Inflammatory macrophage treated with lipopolysaccharide for 1 hour (primary cell): Measurements from ENCODE around the gene IQCN.

Experiments used
- DNase-seq, 2 donors: peaks; one replicate each; pipeline ENCODE4 v3.0.0-alpha.2; 2020 to 2022

IQCN gene

DNA sequence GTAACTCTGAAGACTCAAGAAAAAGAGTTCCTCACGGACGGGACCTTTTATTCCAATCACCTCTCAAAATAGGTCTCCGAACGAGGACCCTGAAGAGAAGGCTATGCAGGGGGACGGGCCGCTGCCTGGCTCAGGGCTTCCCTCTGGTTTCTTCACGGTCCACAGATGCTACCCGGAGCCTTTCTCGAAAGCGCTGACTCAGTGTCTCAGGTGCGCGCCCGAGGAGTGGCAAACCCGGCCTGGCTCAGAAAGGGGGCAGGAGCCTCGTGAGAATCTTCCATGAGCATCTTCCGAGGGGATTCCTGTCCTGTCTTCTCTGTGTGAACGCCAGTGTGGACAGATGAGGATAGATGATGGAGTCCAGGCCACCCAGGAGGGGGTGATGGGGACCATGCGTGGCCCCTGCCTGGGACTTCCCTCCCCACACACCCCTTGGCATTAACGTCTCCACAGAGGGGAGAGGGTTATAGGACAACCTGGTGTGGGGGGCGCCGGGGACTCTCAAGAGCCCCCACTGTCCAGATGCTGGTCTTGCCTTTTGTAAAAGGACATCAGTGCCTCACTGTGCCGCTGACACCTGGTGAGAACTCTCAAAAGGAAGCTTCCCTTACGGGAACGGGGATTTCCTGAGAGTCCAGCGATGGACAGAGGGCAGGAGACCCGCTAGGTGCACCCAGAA is 32.1 kb upstream of the IQCN start:
- no peak for DNase-seq

DNA sequence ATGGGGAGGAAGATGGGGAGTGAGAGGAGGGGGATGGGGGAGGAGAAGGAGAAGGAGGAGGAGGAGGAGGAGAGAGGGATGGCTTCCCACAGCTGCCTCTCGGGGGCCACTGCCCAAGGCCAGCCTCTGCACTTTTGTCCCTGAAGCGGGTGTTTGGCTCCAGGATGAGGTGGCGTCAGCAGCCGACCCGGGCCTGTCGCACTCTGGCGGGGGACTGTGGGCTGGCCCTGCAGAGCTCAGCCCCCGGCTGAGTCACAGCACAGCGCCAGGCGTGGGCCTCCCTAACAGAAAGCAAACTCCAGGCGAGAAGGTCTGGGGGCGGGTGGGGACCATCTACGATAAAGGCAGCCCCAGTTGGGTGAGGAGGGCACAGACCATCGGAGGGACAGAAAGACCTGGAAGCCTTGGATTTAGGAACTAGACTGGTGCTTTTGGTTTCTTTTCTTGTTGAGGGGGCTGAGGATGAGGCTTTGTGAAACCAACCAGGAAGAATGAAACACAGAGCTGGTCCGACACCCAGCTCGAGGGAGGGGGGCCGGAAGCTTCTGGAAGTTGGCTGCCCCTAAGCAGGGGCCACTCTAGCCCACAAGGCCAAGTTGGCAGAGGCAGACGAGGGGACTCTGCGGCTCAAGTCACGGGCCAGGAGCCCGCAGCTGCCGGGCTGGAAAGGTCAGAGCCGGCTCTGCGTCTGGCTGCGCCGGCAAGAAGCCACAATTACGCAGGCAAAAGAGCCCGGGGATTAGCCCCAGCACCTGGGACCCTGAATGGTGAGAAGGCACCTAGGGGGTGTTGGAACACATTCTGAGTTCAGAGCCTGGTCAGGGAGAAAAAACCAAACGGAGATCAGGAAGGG is 30.4 kb upstream of the IQCN start:
- DNase-seq = peak; percentile 85 to 88

DNA sequence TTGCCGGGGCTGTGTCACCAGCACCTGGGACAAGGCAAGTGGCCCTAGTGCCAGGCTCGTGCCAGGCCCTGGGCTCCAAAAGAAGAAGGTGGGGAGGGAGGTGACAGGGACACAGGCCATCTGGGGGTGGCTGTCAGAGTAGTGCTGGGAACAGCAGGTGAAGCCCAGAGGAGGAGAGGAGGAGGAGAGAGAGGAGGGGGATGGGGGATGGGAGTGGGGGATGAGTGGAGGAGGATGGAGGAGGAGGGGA is 29.9 kb upstream of the IQCN start:
- no peak for DNase-seq

DNA sequence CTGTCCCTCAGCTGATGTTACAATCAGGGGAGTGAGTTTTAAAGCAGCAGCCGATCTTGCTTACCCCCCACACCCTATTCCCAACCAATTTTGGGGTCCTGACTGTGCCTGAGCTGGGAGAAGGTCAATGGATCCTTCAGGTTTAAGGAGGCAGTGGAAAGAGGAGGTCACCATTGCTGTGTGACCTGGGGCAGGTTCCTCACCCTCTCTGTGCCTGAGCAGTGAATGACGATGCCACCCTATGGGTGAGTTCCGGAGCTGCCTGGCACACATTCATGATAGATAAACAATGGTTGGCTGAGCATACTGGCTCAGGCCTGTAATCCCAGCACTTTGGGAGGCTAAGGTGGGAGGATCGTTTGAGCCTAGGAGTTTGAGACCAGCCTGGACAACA is 27.5 kb upstream of the IQCN start:
- DNase-seq = no peak

DNA sequence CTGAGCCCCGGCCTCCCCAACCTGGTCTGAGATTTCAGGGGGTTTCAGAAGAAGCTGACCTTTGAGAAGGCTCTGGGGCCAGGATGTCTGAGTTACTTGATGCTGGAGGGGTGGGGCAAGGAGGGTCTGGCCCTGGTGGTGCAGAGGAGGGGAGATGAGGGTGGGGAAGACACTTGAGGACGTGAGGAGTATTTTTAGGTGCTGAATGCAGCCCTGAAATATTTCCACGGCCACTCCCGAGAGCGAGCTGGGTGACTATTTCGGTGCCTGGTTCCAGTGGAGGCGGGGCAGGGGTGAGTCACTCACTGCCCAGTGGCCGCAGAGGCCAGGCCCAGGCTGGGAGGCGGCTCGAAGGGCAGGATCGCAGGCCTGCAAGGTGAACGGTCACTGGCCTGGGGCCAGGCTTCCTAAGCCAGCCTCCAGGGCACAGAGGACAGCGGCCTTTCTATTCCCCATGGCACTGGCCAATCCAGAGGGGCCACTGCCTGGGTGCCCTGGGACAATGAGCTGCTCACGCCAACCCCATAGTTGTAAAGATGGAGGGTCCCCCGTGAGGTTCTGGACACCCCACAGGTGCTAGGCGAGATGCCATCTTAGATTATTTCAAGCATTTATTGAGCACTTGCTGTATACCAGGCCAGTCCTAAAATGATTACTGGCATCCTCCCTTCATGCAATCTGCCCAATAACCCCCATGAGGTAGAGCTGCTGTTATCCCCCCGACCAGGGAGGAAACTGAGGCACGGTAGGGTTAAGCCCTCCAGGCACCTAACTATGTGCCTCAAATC is 26.9 kb upstream of the IQCN start:
- peak; percentile 50 to 66 for DNase-seq

DNA sequence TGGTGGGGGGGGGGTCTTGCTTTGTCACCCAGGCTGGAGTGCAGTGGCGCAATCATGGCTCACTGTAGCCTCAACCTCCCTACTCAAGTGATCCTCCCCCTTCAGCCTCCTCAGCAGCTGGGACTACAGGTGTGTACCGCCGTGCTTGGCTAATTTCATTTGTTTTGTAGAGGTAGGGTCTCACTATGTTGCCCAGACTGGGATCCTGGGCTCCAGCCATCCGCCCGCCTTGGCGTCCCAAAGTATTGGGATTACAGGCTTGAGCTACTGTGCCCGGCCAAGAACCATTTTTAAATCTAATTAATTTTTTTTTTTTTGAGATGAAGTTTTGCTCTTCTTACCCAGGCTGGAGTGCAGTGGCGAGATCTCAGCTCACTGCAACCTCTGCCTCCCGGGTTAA is 25.4 kb upstream of the IQCN start:
- no peak for DNase-seq

DNA sequence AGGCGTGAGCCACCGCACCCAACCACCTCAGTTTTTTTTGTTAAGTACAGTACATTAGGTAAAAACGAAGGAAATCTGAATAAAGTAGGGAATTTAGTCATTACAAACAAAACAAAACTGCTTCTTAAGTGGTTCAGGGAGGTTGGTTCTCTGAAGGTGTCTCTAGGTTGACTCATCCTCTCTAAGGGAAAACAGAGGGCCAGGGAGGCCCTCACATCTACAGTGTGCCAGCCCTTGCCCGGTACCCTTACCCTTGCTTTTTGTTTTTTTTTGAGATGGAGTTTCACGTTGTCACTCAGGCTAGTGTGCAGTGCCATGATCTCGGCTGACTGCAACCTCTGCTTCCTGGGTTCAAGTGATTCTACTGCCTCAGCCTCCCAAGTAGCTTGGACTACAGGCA is 24.3 kb upstream of the IQCN start:
- DNase-seq = no peak

DNA sequence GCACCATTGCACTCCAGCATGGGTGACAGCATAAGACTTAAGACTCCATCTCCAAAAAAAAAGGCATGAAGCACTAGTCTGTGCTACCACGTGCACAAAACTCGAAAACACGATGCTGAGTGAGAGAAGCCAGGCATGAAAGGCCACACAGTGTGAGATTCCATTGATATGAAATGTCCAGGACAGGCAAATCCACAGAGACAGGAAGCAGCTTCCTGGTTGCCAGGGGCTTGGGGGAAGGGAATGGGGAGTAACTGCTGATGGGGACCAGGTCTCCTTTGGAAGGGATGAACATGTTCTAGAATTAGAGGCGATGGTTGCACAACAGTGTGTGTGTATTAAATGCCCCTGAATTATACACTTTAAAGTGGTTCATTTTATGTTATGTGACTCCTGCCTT is 23.1 kb upstream of the IQCN start:
- DNase-seq = no peak

DNA sequence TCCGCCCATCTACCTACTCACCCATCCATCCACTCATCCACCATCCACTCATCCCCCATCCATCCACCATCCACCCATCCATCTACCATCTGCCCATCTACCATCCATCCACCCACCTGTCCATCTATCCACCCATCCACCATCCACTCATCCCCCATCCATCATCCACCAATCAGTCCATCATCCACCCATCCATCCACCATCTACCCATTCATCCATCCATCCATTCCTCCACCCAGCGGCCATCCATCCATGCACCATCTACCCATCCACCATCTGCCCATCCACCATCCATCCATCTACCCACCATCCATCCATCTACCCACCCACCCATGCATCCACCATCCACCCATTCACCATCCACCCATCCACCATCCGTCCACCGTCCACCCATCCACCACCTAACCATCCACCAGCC is 20.8 kb upstream of the IQCN start:
- DNase-seq = no peak

DNA sequence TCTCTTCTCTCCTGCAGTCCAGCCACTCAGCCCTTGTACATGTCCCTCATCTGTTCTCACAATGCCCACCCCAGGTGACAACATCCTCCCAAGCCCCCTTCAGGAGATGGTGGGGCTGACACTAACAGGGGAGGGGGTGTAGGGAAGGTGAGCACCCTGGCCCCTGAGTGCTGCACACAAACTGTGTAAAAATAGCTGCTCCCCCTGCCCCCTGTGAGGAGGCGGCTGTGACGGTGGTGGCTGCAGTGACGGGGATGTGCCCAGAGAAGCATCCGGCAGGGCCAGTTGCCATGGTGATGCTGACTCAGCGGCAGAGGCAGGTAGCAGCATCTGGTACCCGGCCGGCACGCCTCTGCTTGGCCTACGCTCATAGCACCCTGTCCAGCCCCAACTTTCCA is 20.2 kb upstream of the IQCN start:
- no peak for DNase-seq

DNA sequence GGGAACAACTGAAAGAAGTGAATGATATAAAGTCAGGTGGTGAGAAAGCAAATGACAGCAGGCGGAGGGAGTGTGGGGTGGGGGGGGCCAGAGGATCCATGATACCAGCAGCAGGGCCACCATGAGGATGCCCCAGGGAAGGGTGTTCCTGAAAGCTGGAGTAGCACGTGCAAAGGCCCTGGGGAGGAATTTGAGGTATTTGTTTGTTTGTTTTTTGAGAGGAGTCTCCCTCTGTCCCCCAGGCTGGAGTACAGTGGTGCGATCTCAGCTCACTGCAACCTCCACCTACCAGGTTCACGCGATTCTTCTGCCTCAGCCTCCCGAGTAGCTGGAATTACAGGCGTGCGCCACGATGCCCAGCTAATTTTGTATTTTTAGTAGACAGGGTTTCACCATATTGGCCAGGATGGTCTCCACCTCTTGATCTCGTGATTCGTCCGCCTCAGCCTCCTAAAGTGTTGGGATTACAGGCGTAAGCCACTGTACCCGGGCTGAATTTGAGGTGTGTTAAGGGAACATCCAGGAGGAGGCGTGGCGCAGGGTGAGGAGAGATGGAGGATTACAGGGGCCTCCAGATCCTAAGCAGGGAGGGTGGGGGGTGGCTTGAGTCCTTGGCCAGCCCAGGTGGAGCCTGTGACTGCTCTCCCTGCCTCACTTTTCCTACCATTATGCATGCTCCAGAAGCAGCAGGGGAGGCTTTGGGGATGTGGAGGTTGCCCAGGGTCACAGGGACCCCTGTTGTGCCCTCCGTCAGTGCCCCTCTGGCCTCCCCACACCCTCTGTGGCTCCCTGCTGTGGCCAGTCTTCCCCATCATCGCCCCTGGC is 19.6 kb upstream of the IQCN start:
- no peak for DNase-seq

DNA sequence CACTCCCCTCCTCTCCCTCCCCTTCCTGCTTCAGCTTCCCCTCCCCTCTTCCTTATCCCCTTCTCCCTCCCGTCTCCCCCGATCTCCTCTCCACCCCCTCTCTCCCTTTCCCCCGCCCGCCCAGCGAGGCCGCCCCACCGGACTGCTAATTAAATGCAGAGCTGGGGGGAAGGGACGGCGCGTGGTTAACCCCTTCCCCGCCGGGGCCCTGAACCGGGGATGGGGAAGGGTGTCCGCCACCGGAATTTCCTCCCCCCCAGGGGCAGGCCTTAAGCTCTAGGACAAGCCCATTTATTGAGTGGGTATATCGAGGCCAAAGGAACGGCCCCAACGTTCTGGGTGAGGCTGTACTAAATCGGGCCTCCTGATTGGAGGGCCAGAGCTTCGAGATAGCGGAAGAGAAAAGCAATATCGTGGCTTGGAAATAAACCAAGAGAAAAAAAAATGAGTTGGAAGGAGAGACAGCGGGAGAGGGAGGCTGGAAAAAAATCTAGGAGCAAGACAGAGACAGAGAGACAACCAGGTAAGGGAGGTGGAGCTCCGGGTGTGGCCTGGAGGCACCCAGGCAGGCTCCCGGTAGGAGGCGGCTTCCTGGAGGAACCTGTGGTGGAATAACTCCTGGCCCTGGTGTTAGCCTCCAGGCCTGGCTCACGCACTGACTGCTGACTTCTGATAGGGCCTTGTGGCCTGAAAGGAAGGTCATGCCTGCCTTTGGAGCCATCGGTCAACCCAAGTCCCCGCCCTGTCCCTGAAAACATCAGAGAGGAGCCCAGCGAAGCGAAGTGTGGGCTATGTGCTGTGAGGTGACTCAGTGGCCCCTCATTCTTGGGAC is 18.8 kb upstream of the IQCN start:
- DNase-seq = peak; percentile 52 to 60

DNA sequence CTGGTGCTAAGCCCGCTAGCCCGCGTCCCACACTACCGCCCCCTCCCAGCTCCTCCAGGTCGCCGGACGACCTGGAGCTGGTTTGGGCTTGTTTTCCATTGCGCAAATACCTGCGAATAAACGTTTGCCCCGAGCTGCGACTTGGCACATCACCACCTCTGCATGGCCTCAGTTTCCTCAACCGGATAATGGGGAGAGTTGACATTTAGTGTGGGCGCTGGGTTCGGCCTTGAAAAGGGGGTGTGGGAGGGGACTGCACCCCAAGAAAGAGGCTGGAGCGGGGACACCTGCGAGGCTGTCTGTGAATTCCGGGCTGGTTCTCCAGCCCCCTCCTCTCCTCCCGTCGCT is 18.2 kb upstream of the IQCN start:
- no peak for DNase-seq

DNA sequence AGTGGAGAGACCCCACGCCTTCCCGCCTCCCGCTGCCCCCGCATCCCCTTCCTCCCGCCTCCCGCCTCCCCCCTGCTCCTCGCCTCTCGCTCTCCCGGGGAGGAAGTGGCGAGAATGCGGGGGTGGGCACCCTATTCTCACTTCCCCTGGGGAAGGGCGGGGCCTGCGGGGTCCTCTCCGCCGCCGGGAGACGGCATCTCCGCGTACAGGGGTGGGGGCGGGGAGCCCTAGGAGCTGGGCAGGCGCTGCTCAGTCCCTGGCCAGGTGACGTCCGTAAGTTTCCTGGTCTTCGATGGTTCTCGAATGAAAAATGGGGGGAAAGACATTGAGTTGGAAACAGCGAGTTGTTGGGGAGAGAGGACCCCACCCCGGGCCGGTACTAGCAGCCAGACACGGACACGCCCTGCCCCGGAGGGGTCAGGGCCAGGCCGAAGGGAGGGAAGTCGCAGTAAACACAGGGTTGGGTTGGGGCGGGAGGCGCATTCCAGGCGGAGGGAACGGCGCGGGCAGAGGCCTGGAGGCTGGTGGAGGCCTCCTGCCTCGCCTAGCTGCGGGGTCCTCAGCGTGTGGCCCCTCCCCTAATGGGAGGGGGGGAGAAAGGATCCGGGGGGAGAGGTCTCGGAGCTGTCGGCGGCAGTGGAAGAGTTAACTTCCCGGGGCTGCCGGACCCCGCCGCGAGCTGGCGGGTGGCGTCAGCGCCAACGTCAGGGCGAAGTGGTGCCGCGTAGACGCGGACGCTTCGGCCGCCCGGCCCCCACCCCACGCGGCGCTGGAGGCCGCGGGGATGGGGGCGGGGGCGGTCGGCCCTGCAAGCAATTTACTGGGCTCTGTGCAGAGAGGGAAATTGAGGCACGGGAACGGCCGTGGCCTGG is 17.6 kb upstream of the IQCN start:
- DNase-seq = peak; percentile 90 to 94

DNA sequence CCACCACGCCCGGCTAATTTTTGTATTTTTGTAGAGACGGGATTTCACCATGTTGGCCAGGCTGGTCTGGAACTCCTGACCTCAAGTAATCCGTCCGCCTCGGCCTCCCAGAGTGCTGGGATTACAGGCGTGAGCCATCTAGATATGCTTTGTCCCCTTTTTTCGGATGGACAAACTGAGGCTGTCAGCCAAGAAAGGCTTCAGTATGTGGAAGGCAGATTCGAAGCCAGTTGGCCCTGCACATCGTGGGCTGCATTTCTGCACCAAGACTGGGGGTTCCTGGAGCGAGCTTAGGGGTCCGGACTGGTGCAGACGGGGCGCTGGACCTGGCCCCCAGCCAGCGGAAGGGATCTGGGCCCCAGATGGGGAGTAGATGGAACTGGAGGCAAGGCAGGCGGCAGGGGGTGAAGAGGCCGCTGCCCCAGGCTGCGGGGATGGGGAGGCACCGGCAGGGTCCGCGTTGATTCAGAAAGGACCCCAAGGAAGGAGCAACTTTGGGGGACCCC is 16.8 kb upstream of the IQCN start:
- DNase-seq = no peak

DNA sequence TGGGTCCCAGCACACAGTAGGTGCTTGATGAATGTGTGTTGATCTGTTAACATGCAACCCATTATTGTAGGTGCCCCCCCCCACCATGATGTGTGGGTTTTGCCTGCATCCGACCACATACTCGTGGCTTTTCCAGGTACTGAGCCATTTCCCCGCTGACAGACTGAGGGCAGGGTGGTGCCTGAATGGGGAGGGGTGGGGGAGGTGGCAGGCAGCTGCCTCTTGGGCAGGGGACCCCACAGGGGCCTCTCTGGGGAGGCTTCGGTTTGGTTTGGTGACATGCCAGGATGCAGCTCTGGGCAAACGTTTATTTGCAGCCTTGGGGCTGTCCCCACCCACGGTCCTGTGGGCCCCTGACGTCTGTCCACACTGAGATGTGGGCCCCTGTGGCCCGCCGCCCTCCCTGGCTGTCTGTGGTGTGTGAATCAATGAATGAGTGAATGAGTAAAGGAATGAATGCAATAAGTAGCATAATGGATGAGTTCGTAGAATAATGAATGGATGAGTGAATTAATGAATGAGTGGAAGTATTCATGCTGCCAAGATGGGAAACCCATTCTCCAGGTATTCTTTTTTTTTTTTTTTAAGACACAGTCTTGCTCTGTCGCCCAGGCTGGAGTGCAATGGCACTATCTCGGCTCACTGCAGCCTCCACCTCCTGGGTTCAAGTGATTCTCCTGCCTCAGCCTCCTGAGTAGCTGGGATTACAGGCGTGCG is 16.2 kb upstream of the IQCN start:
- DNase-seq = peak; percentile 64 to 83

DNA sequence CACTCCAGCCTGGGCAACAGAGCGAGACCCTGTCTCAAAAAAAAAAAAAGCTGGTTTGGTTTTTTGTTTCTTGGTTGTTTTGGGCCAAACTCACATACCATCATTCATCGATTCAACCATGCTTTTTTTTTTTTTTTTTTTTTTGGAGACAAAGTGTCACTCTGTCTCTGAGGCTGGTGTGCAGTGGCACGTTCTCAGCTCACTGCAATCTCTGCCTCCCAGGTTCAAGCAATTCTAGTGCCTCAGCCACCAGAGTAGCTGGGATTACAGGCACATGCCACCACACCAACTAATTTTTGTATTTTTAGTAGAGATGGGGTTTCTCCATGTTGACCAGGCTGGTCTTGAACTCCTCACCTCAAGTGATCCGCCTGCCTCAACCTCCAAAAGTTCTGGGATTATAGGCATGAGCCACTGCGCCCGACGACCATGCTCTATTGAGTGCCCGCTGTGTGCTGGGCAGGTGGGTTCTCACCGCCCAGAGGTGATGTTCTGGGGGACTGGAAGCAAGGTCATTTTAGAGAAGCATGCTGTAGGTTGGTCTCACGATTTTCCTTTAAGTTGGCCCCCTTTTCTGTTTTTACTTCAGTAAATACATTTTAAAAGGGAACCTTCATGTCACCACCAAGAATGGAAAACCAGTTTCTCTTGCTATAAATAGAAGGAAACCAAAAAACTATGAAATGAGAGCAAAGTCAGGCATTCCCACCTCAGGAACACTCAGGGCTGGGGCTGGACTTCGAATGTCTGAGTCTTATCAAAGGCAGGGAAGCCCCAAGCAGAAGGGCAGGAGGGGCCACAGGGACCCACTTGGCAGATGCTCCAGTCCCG is 15.4 kb upstream of the IQCN start:
- peak; percentile 27 to 29 for DNase-seq

DNA sequence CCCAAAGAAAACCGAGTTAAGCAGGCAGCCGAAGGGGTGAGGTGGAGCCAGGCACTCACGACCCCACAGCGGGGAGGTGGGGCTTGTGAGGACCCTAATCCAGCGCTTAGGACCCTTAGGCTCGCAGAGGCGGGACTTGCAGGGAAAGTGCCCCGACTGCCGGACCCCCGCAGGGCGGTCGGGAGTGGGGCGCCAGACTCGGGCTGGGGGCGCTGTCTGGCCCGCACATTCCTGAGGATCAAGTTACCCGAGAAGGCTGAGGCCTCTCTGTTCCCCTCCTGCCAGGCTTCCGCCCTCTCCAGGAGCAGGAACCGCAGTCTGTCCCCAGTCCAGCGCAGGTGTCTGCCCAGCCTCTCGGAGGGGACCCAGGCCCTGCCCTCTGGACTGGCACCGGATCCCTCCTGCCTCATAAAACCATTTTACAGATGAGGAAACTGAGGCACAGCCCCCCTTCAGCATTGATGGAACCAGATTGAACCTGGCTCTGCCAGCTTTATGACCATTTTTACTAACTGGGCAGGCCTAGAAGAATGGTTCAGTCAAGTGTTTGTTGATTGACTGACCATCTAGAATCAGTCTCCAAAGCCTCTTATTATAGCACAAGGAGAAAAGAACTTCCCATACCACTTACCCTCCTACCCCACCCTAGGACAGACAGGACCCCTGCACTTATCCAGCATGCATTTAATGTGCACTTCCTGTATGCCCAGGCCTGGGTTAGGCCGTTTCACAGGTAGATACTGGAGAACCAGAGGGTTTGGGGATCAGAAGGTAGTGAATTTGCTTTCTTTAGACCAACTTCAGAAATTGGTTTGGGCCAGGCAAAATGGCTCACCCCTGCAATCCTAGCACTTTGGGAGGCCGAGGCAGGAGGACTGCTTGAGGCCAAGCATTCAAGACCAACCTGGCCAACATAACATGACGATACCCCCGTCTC is 13.9 kb upstream of the IQCN start:
- DNase-seq = no peak
